Parietal lobe (tissue), 1 donor: Measurements from ENCODE around the gene NR2F1-AS1. TPM values are rescaled to one million over a fixed set of nuclear protein-coding genes. Genes with fewer than 3 reads are reported as not detected.

Experiments
- total RNA-seq: library from RNA; depleted of rRNA; stranded (reverse); fragments of >200 nt; gene quantifications from one replicate; pipeline ENCODE4 v1.2.3, GENCODE V29; 2014

Gene NR2F1-AS1
- 107 TPM for total RNA-seq

GRCh38 chr5:93580927-93581445 lies at the start of gene NR2F1-AS1:
NR2F1-AS1 (minus strand) TSS chr5:93581219.

GRCh38 chr5:93582677-93583438 lies 1.8 kb upstream of the NR2F1-AS1 start, which contains the start of gene NR2F1:
NR2F1 (plus strand) TSS chr5:93583222; CDS start chr5:93585024, 1,802 bp downstream.

Other genes with a start within 250 kb of the NR2F1-AS1 start
- 82.6 TPM for gene NR2F1, start 2.0 kb upstream of the NR2F1-AS1 start, total RNA-seq
- 17.2 TPM for gene POU5F2, start 160.4 kb upstream of the NR2F1-AS1 start, total RNA-seq